Measurements from ENCODE around the gene LXN.

DNA sequence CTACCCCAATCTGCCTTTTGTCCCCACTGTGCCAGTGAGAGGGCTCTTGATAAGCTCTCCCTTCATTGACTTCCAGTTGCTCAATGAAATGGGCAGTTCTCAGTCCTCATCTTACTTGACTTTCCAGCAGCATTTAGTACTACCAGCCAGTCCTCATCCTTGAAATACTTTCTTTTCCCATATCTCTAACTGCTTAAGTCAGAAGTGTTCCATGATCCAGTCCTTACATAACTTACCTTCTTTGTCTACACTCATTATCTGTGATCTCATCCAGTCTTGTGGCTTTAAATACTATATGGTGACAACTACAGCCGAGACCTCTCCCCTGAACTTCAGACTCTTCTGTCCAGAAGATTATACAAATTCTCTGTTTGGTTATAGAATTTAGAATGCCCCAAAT lies 31.1 kb upstream of the LXN start:
- TF ChIP-seq, protein P1, sequence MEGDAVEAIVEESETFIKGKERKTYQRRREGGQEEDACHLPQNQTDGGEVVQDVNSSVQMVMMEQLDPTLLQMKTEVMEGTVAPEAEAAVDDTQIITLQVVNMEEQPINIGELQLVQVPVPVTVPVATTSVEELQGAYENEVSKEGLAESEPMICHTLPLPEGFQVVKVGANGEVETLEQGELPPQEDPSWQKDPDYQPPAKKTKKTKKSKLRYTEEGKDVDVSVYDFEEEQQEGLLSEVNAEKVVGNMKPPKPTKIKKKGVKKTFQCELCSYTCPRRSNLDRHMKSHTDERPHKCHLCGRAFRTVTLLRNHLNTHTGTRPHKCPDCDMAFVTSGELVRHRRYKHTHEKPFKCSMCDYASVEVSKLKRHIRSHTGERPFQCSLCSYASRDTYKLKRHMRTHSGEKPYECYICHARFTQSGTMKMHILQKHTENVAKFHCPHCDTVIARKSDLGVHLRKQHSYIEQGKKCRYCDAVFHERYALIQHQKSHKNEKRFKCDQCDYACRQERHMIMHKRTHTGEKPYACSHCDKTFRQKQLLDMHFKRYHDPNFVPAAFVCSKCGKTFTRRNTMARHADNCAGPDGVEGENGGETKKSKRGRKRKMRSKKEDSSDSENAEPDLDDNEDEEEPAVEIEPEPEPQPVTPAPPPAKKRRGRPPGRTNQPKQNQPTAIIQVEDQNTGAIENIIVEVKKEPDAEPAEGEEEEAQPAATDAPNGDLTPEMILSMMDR (IDR thresholded peaks at IDR 0.05) = no peak
- no peak for TF ChIP-seq POLR2A (IDR thresholded peaks at IDR 0.05)

All from body of pancreas (tissue), 4 donors.